Cardiac ventricle fibroblast (primary cell): ENCODE data around the gene ARHGEF3. TPM values are rescaled to one million over a fixed set of nuclear protein-coding genes. Genes with fewer than 3 reads are reported as not detected.

Source experiments
- total RNA-seq: library from RNA; depleted of rRNA; stranded (reverse); fragments of >200 nt; gene quantifications from 2 replicates; pipeline ENCODE4 v1.2.3, GENCODE V29; 2015

ARHGEF3 gene
- total RNA-seq = 11.1 and 12.2 TPM in 2 replicates

DNA sequence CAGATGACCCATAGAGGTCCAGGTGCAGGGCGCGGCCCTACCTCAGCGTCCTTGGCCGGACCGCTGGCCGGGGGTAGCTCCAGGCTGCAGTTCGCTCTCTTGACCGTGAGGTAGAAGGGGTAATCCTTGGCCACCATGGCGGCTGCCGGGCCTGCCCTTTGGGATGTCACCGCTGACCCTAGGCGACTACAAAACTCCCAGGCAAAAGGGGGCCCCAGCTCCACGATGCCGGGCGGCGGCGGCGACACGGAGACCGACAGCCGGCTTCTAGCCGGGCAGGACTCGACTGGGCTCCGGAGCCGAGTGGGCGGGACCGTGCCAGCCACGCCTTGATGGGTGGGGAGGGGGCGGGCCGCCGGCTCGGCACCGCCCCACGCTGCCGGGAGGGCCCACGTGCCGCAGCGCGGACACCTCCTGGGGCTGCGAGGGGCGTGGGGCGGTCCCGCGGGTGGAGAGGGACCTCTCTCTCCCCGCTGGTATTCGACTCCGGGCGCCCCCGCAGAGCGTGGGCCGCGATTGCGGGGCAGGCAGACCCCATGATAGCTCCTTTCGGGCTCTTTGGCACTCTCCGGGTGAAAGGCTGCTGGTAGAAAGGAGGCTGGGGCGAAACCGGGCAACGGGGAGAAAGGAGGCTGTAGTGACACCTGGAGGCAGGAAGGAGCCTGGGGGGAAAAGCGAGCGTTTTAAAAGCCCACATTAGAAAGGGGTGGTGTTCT is at the start of gene ARHGEF3:
Gene ARHGEF3 (minus strand): TSS at position 288 of the 716 bp plus-strand sequence. CDS start 151 bp downstream, at position 137.

DNA sequence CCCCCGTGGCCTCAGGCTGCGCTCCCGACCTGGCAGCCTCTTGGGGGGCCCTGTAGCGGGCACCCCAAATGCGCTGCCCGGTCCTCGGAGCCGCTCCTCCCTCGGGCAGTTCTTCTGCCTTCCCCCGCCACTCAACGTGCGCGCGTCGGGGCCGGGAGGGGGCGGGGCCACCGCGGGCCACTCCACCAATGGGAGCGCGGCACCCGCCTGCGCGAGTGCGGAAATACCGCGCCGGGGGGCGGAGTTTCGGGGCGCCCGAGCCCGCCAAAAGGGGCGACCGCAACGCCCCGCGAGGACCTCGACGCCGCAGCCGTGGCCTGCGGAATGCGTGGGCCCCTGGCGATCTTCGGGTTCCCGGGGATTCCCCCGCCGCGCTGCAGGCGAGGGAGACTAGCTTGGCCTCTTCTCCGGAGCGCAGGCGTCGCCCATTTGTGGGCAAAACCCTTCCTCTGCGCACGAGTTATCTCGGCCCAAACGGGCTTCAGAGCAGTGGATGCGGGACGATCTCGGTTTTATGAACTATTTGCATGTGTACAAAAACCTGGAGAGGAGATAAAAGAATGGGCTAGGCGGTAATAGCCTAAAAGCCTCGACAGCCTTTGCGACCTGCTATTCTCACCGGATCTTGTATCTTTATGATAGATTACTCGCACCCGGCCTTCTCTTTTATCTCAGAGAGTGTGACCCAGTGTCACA is 118.5 kb downstream of the ARHGEF3 start, which contains the start of gene TASOR:
Gene TASOR (minus strand): TSS at position 144 of the 696 bp plus-strand sequence. CDS start 259 bp downstream, outside the sequence.

Other genes starting within 250 kb of the ARHGEF3 start
- gene CCDC66, start 244.8 kb downstream of the ARHGEF3 start, total RNA-seq = 8.2 and 8.9 TPM in 2 replicates
- 46.6 and 59.0 TPM in 2 replicates for gene TASOR, start 118.7 kb downstream of the ARHGEF3 start, total RNA-seq